Measurements from ENCODE around the gene RAPGEF5. TPM values are rescaled to one million over a fixed set of nuclear protein-coding genes. Genes with fewer than 3 reads are reported as not detected.

Gene RAPGEF5
- total RNA-seq, 4 donors from 2014 or later, result 7.4 to 16.2 (median 12.1) TPM

DNA sequence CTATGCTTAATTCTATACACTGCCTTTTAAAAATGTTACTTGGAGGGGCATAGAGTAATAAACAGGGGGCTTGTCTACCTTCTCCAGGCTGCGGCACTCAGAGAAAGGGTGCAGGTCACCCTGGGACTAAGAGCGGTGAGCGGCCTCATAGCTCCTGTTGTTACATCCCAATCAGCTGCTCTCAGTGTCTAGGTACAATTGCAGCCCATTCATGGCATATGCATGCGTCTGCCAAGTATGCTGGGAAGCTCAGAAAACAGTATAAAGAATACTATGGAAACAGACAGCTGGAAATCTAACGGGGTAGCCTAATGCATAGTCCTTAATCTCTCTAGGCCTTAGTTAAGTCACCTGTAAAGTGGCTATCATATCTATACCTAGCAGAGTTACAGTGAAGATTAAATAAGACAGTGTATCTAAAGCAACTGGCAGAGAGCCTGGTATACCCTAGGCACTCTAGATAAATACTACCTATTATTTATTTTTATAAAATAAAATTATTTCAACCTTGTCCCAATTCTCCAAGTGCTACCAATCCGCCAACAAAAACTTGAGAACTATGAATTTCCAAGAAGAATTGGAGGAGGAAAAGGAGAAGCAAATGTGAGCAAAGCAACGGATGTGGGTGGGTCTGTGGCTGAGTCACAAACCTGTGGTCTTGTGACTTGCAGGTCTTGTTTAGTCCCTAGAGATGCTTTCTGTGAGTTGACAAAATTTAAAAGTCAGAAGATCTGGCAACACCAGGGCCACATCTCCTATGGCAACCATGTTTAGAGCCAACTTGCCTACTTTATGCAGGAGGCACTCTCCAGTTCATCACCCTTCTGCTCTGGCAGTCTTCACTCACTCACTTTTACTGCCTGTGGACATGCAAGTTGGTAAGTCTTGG is 183.0 kb downstream of the RAPGEF5 start:
- Histone ChIP-seq H3K36me3 (no peaks in the 10 kb centered on the region), H3K4me1 (no peaks in the 10 kb centered on the region), H3K4me3 (no peak overlapping the region), H3K27me3 (no peaks in the 10 kb centered on the region), H3K9me3 (no peaks in the 10 kb centered on the region), H3K27ac (no peak overlapping the region)
- TF ChIP-seq POLR2A (IDR thresholded peaks at IDR 0.05), result no peak
- TF ChIP-seq, protein P1, sequence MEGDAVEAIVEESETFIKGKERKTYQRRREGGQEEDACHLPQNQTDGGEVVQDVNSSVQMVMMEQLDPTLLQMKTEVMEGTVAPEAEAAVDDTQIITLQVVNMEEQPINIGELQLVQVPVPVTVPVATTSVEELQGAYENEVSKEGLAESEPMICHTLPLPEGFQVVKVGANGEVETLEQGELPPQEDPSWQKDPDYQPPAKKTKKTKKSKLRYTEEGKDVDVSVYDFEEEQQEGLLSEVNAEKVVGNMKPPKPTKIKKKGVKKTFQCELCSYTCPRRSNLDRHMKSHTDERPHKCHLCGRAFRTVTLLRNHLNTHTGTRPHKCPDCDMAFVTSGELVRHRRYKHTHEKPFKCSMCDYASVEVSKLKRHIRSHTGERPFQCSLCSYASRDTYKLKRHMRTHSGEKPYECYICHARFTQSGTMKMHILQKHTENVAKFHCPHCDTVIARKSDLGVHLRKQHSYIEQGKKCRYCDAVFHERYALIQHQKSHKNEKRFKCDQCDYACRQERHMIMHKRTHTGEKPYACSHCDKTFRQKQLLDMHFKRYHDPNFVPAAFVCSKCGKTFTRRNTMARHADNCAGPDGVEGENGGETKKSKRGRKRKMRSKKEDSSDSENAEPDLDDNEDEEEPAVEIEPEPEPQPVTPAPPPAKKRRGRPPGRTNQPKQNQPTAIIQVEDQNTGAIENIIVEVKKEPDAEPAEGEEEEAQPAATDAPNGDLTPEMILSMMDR (IDR thresholded peaks at IDR 0.05 in 4 of 5, conservative IDR thresholded peaks at IDR 0.05 in 1 of 5), result no peak
- in situ Hi-C loops (cut with MboI; ENCODE audit: low sequenced_read_pairs in 4 of 4), result no loop called here
- intact Hi-C loops (cut with DNase I; ENCODE audit: low total_unique reads), result no loop called here
- DNase-seq, result no peak
- ATAC-seq, result no peak

DNA sequence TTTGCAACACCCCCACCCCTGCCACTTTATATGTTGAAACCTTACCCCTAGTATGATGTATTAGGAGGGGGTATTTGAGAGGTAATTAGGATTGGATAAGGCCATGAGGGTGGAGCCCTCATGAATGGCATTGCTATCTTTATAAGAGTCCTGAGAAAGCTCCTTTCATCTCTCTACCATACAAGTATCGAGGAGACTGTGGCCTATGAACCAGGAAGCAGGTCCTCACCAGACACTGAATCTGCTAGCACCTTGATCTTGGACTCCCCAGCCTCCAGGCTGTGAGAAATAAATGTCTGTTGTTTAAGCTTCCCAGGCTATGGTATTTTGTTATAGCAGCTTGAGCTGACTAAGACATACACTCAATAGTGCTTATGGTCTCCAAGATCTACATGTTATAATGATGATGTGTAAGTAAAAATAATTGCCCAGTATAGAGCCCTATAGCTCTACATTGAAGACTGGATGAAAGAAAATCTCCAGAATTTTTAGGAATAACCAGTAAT is 188.8 kb downstream of the RAPGEF5 start:
- in situ Hi-C loops (cut with MboI; ENCODE audit: low sequenced_read_pairs in 4 of 4) (no loop called here), intact Hi-C loops (cut with DNase I; ENCODE audit: low total_unique reads) (no loop called here)
- no peak overlapping the region for H3K4me3 ChIP-seq
- DNase-seq (no peak), ATAC-seq (no peak)
- H3K4me1 ChIP-seq, result no peaks in the 10 kb centered on the region
- H3K27me3 ChIP-seq, result no peaks in the 10 kb centered on the region
- TF ChIP-seq, protein P1 (IDR thresholded peaks at IDR 0.05 in 4 of 5, conservative IDR thresholded peaks at IDR 0.05 in 1 of 5), result no peak
- no peak for TF ChIP-seq POLR2A (IDR thresholded peaks at IDR 0.05)
- H3K9me3 ChIP-seq, result no peaks in the 10 kb centered on the region
- no peaks in the 10 kb centered on the region for H3K36me3 ChIP-seq
- H3K27ac ChIP-seq, result no peak overlapping the region

DNA sequence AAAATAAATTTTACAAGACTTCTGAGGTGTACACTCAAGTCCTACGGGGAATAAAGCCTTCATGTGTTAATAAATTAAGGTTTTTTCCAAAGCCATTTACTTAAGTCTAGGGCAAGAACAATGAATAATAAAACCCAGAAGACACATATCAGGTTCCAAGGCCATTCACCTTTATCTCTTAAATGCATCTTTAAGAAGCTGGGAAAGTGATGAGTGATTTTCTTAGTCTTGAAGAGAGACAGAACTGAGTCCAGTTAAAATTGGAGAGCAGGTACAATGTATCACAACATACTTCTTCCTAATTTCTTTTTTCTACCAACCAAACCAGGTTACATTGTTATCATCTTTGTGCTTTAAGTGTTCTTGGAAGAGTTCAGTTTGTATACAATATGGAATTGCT is 189.5 kb downstream of the RAPGEF5 start:
- no peaks in the 10 kb centered on the region for H3K4me1 ChIP-seq
- TF ChIP-seq, protein P1 (IDR thresholded peaks at IDR 0.05 in 4 of 5, conservative IDR thresholded peaks at IDR 0.05 in 1 of 5), result no peak
- TF ChIP-seq POLR2A (IDR thresholded peaks at IDR 0.05), result no peak
- no peaks in the 10 kb centered on the region for H3K36me3 ChIP-seq
- intact Hi-C loops (cut with DNase I; ENCODE audit: low total_unique reads) (no loop called here), in situ Hi-C loops (cut with MboI; ENCODE audit: low sequenced_read_pairs in 4 of 4) (no loop called here)
- no peak overlapping the region for H3K4me3 ChIP-seq
- no peaks in the 10 kb centered on the region for H3K9me3 ChIP-seq
- no peak overlapping the region for H3K27ac ChIP-seq
- H3K27me3 ChIP-seq, result no peaks in the 10 kb centered on the region
- ATAC-seq (no peak), DNase-seq (no peak)

DNA sequence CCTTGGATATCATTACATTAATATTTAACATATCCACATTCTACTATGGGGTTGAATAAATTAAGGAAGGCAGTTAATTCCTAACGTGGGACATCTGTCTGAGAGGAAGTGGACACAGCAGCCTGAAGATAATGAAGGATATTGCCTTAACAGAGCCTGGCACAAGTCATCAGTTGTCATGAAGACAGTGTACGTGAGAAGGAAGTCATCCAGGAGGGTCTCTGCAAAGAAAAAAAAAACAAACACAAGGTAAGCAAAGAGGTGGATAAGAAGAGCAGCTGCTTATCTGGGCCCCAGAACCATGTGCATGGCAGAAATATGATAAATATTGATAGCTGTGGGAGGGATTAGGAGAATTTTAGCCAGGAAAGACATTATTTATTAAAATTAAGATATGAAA is 190.0 kb downstream of the RAPGEF5 start:
- TF ChIP-seq POLR2A (IDR thresholded peaks at IDR 0.05), result no peak
- TF ChIP-seq, protein P1 (IDR thresholded peaks at IDR 0.05 in 4 of 5, conservative IDR thresholded peaks at IDR 0.05 in 1 of 5), result no peak
- no peak overlapping the region for H3K4me3 ChIP-seq
- H3K36me3 ChIP-seq, result no peaks in the 10 kb centered on the region
- DNase-seq (no peak), ATAC-seq (no peak)
- in situ Hi-C loops (cut with MboI; ENCODE audit: low sequenced_read_pairs in 4 of 4), result no loop called here
- no peaks in the 10 kb centered on the region for H3K4me1 ChIP-seq
- intact Hi-C loops (cut with DNase I; ENCODE audit: low total_unique reads), result no loop called here
- H3K27me3 ChIP-seq, result no peaks in the 10 kb centered on the region
- no peaks in the 10 kb centered on the region for H3K9me3 ChIP-seq
- H3K27ac ChIP-seq, result no peak overlapping the region

Data from gastrocnemius medialis (tissue), 4 donors.